T-cell (primary cell): Measurements from ENCODE around the gene SACS. TPM values are rescaled to one million over a fixed set of nuclear protein-coding genes. Genes with fewer than 3 reads are reported as not detected.

Experiments
- ATAC-seq, 4 experiments: fragments of 200-7000 bp in 3 of 4; fragments of 150-1000 bp in 1 of 4; cut with Tn5 transposase; replicated peaks in 1 of 4; 1 replicate in 3 of 4; 2 replicates in 1 of 4; pipeline ENCODE4 v1.10.0; 2021; ENCODE audit warnings: moderate library complexity in 3 of 4, mild to moderate bottlenecking in 2 of 4, moderate number of reproducible peaks in 1 of 4
- CTCF ChIA-PET, 2 donors: fragments of 300-600 bp; sonication (Branson Sonifier 250); formaldehyde crosslinking; loops; one replicate each; lab custom pipeline; 2022; ENCODE audit warnings: antibody characterized with exemption in 2 of 2; lab: Charles Lee
- POLR2A ChIA-PET, 2 donors: fragments of 300-600 bp; sonication (Branson Sonifier 250); formaldehyde crosslinking; loops; one replicate each; lab custom pipeline; 2022; ENCODE audit warnings: antibody characterized with exemption in 2 of 2; lab: Charles Lee
- DNase-seq, 35 experiments: peaks; one replicate each; pipeline versions ENCODE4 v3.0.0 to v3.0.0-alpha.2; 2013 to 2023
- H3K27ac ChIP-seq: one replicate; pipeline ENCODE4 v1.5.1; 2013; ENCODE audit warnings: low read length
- H3K27me3 ChIP-seq, 2 experiments: replicated peaks in 1 of 2; 1 replicate in 1 of 2; 2 replicates in 1 of 2; pipeline versions ENCODE4 v1.6.1 to v1.7.0; 2013; ENCODE audit warnings: low read length in 1 of 2, mixed read lengths in 1 of 2; ENCODE audit not compliant: control insufficient read depth in 2 of 2, insufficient read depth in 2 of 2; ENCODE audit errors: extremely low read depth in 1 of 2
- H3K36me3 ChIP-seq, 2 donors: 1 replicate in 1 of 2; 2 replicates in 1 of 2; pipeline versions ENCODE4 v1.6.1 to v1.7.0; 2013; ENCODE audit warnings: low read length in 1 of 2; ENCODE audit not compliant: control insufficient read depth in 2 of 2, insufficient read depth in 1 of 2; ENCODE audit errors: extremely low read depth in 1 of 2
- H3K4me1 ChIP-seq, 2 experiments: 1 replicate in 1 of 2; 2 replicates in 1 of 2; pipeline versions ENCODE4 v1.6.1 to v1.7.0; 2013; ENCODE audit warnings: low read length in 2 of 2, mixed read lengths in 1 of 2; ENCODE audit not compliant: insufficient read depth in 2 of 2, control insufficient read depth in 1 of 2; ENCODE audit errors: extremely low read depth in 1 of 2
- H3K4me3 ChIP-seq, 2 donors: 1 replicate in 1 of 2; 2 replicates in 1 of 2; pipeline versions ENCODE4 v1.5.1 to v1.7.0; 2013; ENCODE audit warnings: mild to moderate bottlenecking in 2 of 2, low read length in 1 of 2, moderate library complexity in 1 of 2; ENCODE audit not compliant: control insufficient read depth in 1 of 2; ENCODE audit errors: extremely low read depth in 1 of 2
- H3K9me3 ChIP-seq: 2 replicates; pipeline ENCODE4 v1.7.0; 2013
- H3K27ac Mint-ChIP-seq, 2 donors: one replicate each; pipeline ENCODE4 v1.8.0; 2020 to 2021; ENCODE audit warnings: mild to moderate bottlenecking in 2 of 2, mixed read lengths in 2 of 2
- H3K27me3 Mint-ChIP-seq, 2 donors: one replicate each; pipeline ENCODE4 v1.8.0; 2021 to 2022; ENCODE audit warnings: mixed read lengths in 2 of 2
- H3K36me3 Mint-ChIP-seq: one replicate; pipeline ENCODE4 v1.8.0; 2021; ENCODE audit warnings: mixed read lengths
- H3K4me1 Mint-ChIP-seq, 3 donors: one replicate each; pipeline ENCODE4 v1.8.0; 2020 to 2022; ENCODE audit warnings: mixed read lengths in 3 of 3, mild to moderate bottlenecking in 1 of 3
- H3K4me3 Mint-ChIP-seq, 3 donors: one replicate each; pipeline ENCODE4 v1.8.0; 2020 to 2022; ENCODE audit warnings: mild to moderate bottlenecking in 3 of 3, mixed read lengths in 3 of 3, moderate library complexity in 3 of 3
- H3K9me3 Mint-ChIP-seq, 3 donors: one replicate each; pipeline ENCODE4 v1.8.0; 2020 to 2022; ENCODE audit warnings: mixed read lengths in 3 of 3
- WGBS: methylation state at CpG from one replicate; pipeline ENCODE4 v1.1.5; 2013; ENCODE audit warnings: missing lambda C conversion rate; ENCODE audit not compliant: insufficient coverage; 5-methylcytosine and 5-hydroxymethylcytosine counted together
- total RNA-seq, 35 experiments: library from RNA in 6 of 35; stranded (reverse) in 6 of 35; fragments of 120-200 nt in 1 of 35; gene quantifications; one replicate each; pipeline versions ENCODE4 v1.2.1 to v1.2.4 and lab custom pipeline; 2013 to 2026

SACS gene
- total RNA-seq, 5 donors from 2014 or later (not counting 1 experiment from before 2014, with no cell fraction given), result 17.6 to 28.6 (median 27.3) TPM

GRCh38 chr13:23427881-23428528 is 5.5 kb downstream of the SACS start:
- H3K9me3 ChIP-seq, result no peaks in the 10 kb centered on the region
- ChIA-PET POLR2A (no interaction called here), CTCF (interaction anchor here (0.6 to 0.7 kb wide), 3 partner anchors 630 to 1948 kb away, joined by 3 read pairs; no protein-coding TSS in a partner anchor)
- Mint-ChIP-seq H3K27me3 (peaks cover 23 to 28% of the 10 kb centered on the region in 2 donors), H3K36me3 (no peaks in the 10 kb centered on the region), H3K4me1 (peaks cover under 1 to 2% (median 2%) of the 10 kb centered on the region in 3 donors), H3K4me3 (no peak overlapping the region), H3K9me3 (no peaks in the 10 kb centered on the region), H3K27ac (no peak overlapping the region)
- 96% methylated on average over 3 of the region's 11 CpGs for WGBS
- ATAC-seq, result no peak
- H3K4me3 ChIP-seq, result no peak overlapping the region
- H3K4me1 ChIP-seq, result no peaks in the 10 kb centered on the region
- no peaks in the 10 kb centered on the region for H3K36me3 ChIP-seq
- H3K27me3 ChIP-seq, result peaks cover 12% of the 10 kb centered on the region in 2 experiments
- H3K27ac ChIP-seq, result no peak overlapping the region
- no peak for DNase-seq

DNA sequence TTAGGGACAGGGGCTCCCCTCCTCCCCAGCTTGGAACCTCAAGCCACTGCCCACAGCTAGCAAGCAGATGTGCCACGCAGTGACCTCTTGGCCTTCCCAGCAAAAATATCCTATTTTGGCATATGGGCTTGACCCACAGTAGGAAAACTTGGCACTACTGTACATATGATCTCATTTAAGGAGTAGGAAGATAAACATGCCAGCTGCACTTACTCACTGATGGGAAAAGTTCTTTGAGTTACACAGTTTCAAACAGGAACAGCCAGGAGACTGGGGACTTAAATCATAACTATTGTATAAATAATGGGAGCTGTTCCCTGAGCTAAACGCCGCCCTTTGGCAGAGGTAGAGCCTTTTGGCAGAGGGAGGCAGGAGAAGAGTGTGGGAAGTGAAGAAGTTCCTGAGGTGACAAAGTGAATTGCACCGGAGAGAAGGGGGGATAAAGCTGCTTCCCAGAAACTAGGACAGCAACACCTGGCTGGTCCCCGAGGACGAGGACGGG is 6.1 kb downstream of the SACS start:
- peaks cover 9 to 12% of the 10 kb centered on the region in 2 experiments for H3K27me3 ChIP-seq
- CTCF ChIA-PET, result interaction anchor here in 1 of 2 donors (0.7 kb wide), 1 partner anchor 1948 kb away, joined by 3 read pairs; no protein-coding TSS in a partner anchor
- no peaks in the 10 kb centered on the region for H3K36me3 ChIP-seq
- H3K4me1 ChIP-seq, result no peaks in the 10 kb centered on the region
- Mint-ChIP-seq H3K4me1 (peaks cover 0 to 2% (median 0%) of the 10 kb centered on the region in 3 donors), H3K27ac (no peak overlapping the region), H3K27me3 (peaks cover 21 to 26% of the 10 kb centered on the region in 2 donors), H3K36me3 (no peaks in the 10 kb centered on the region), H3K4me3 (no peak overlapping the region), H3K9me3 (no peaks in the 10 kb centered on the region)
- no peak overlapping the region for H3K4me3 ChIP-seq
- no peaks in the 10 kb centered on the region for H3K9me3 ChIP-seq
- POLR2A ChIA-PET, result no interaction called here
- no peak overlapping the region for H3K27ac ChIP-seq
- DNase-seq (no peak), ATAC-seq (no peak)
- WGBS, result 92% methylated on average over 2 of the region's 7 CpGs

- no peaks in the 10 kb centered on the region for H3K9me3 Mint-ChIP-seq
- no peak for ATAC-seq
- no peaks in the 10 kb centered on the region for H3K4me1 Mint-ChIP-seq
These were observed 11.9 kb downstream of the SACS start for GRCh38 chr13:23421596-23421995.

GRCh38 chr13:23418776-23419683 is 14.5 kb downstream of the SACS start:
- no peaks in the 10 kb centered on the region for H3K9me3 Mint-ChIP-seq
- H3K27ac ChIP-seq, result no peak overlapping the region
- POLR2A ChIA-PET, result no interaction called here
- H3K4me3 Mint-ChIP-seq, result no peak overlapping the region
- no peak overlapping the region for H3K4me3 ChIP-seq
- H3K36me3 Mint-ChIP-seq, result no peaks in the 10 kb centered on the region
- H3K27me3 ChIP-seq, result no peaks in the 10 kb centered on the region
- CTCF ChIA-PET, result interaction anchor here in 1 of 2 donors (0.5 kb wide), 1 partner anchor 102 kb away, joined by 3 read pairs; no protein-coding TSS in a partner anchor
- 96% methylated on average over 31 of the region's 33 CpGs for WGBS
- no peak overlapping the region for H3K27ac Mint-ChIP-seq
- H3K4me1 ChIP-seq, result no peaks in the 10 kb centered on the region
- H3K4me1 Mint-ChIP-seq, result no peaks in the 10 kb centered on the region
- no peaks in the 10 kb centered on the region for H3K36me3 ChIP-seq
- no peaks in the 10 kb centered on the region for H3K27me3 Mint-ChIP-seq
- ATAC-seq (no peak), DNase-seq (no peak)
- no peaks in the 10 kb centered on the region for H3K9me3 ChIP-seq

More at GRCh38 chr13:23421596-23421995, 11.9 kb downstream of the SACS start:
- no peaks in the 10 kb centered on the region for H3K27me3 Mint-ChIP-seq
- ChIA-PET CTCF (no interaction called here), POLR2A (no interaction called here)
- WGBS, result 100% methylated on average over 4 of the region's 5 CpGs
- no peaks in the 10 kb centered on the region for H3K36me3 Mint-ChIP-seq
- no peak overlapping the region for H3K4me3 Mint-ChIP-seq
- H3K4me3 ChIP-seq, result no peak overlapping the region
- no peaks in the 10 kb centered on the region for H3K27me3 ChIP-seq
- H3K4me1 ChIP-seq, result no peaks in the 10 kb centered on the region
- no peak for DNase-seq
- no peaks in the 10 kb centered on the region for H3K9me3 ChIP-seq
- no peak overlapping the region for H3K27ac Mint-ChIP-seq
- H3K27ac ChIP-seq, result no peak overlapping the region
- H3K36me3 ChIP-seq, result no peaks in the 10 kb centered on the region

GRCh38 chr13:23414682-23415081 is 18.8 kb downstream of the SACS start:
- DNase-seq (no peak), ATAC-seq (no peak)
- H3K4me3 ChIP-seq, result no peak overlapping the region
- CTCF ChIA-PET, result no interaction called here
- peaks cover 5 to 13% of the 10 kb centered on the region in 2 donors for H3K27me3 Mint-ChIP-seq
- H3K27ac Mint-ChIP-seq, result no peak overlapping the region
- H3K4me1 ChIP-seq, result no peaks in the 10 kb centered on the region
- H3K27ac ChIP-seq, result no peak overlapping the region
- H3K4me1 Mint-ChIP-seq, result no peaks in the 10 kb centered on the region
- no peaks in the 10 kb centered on the region for H3K9me3 Mint-ChIP-seq
- POLR2A ChIA-PET, result no interaction called here
- no peak overlapping the region for H3K4me3 Mint-ChIP-seq
- H3K9me3 ChIP-seq, result no peaks in the 10 kb centered on the region
- WGBS, result no CpG with 5 or more reads among the region's 2 CpGs
- no peaks in the 10 kb centered on the region for H3K36me3 ChIP-seq
- H3K27me3 ChIP-seq, result peaks cover 0 to 4% of the 10 kb centered on the region in 2 experiments
- no peaks in the 10 kb centered on the region for H3K36me3 Mint-ChIP-seq

DNA sequence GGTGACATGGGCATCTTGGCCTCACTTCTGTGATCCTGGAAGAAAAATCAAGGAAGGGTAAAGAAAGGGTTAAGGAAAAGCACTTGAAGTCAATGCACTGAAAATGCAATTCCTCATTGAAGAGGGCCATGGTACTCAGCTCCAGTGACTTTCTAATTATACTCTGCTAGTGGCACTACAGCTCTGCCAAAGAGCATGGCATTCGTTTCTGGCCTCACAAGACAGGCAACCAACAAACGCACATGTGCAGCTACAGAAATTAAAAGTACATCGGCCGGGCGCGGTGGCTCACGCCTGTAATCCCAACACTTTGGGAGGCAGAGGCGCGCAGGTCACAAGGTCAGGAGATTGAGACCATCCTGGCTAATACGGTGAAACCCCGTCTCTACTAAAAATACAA is 21.8 kb downstream of the SACS start:
- DNase-seq (no peak), ATAC-seq (no peak)
- 95% methylated on average over 7 of the region's 11 CpGs for WGBS
- H3K4me1 Mint-ChIP-seq, result peaks cover 0 to 2% (median 2%) of the 10 kb centered on the region in 3 donors
- Histone ChIP-seq H3K27me3 (peaks cover 0 to 4% of the 10 kb centered on the region in 2 experiments), H3K9me3 (no peaks in the 10 kb centered on the region), H3K4me1 (no peaks in the 10 kb centered on the region), H3K4me3 (no peak overlapping the region), H3K36me3 (no peaks in the 10 kb centered on the region), H3K27ac (no peak overlapping the region)
- CTCF ChIA-PET, result no interaction called here
- H3K27ac Mint-ChIP-seq, result no peak overlapping the region
- H3K27me3 Mint-ChIP-seq, result peaks cover 5 to 13% of the 10 kb centered on the region in 2 donors
- H3K4me3 Mint-ChIP-seq, result no peak overlapping the region
- no peaks in the 10 kb centered on the region for H3K36me3 Mint-ChIP-seq
- POLR2A ChIA-PET, result no interaction called here
- no peaks in the 10 kb centered on the region for H3K9me3 Mint-ChIP-seq
